ENCODE data around the gene ACOT7. TPM values are rescaled to one million over a fixed set of nuclear protein-coding genes. Genes with fewer than 3 reads are reported as not detected.
"Not testable (repeated sequence)": the region's sequence is repeated elsewhere in the genome, so short reads cannot be mapped to it uniquely, and the experiment has no call there.

ACOT7 gene
- total RNA-seq, 1 donor from 2014 or later: 80.3 TPM

DNA sequence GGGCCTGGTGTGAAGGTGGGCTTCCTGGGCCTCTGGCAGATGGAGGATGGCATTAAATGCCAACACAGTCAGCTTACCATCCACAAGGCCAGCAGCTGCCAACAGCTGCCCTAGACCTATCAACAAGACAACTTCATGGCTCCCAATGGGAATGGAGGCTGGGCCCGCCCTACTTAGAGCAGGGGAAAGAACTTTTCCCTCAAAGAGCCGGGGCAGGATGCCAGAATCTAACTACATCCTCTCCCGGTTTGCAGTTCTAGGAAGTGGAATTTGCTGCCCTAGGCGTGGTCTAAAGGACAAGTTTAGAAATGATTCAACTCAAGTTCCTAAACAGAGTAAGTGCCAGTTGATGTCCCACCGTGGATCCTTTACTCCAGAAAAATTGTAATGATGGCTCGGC is 170.9 kb downstream of the ACOT7 start:
- TF ChIP-seq, protein P1, sequence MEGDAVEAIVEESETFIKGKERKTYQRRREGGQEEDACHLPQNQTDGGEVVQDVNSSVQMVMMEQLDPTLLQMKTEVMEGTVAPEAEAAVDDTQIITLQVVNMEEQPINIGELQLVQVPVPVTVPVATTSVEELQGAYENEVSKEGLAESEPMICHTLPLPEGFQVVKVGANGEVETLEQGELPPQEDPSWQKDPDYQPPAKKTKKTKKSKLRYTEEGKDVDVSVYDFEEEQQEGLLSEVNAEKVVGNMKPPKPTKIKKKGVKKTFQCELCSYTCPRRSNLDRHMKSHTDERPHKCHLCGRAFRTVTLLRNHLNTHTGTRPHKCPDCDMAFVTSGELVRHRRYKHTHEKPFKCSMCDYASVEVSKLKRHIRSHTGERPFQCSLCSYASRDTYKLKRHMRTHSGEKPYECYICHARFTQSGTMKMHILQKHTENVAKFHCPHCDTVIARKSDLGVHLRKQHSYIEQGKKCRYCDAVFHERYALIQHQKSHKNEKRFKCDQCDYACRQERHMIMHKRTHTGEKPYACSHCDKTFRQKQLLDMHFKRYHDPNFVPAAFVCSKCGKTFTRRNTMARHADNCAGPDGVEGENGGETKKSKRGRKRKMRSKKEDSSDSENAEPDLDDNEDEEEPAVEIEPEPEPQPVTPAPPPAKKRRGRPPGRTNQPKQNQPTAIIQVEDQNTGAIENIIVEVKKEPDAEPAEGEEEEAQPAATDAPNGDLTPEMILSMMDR (conservative IDR thresholded peaks at IDR 0.05; ENCODE audit: low read depth, low read length): no peak
- no peak for DNase-seq (ENCODE audit: low read depth)
- no peak overlapping the region for H3K4me3 ChIP-seq (ENCODE audit: low read depth, low read length)

DNA sequence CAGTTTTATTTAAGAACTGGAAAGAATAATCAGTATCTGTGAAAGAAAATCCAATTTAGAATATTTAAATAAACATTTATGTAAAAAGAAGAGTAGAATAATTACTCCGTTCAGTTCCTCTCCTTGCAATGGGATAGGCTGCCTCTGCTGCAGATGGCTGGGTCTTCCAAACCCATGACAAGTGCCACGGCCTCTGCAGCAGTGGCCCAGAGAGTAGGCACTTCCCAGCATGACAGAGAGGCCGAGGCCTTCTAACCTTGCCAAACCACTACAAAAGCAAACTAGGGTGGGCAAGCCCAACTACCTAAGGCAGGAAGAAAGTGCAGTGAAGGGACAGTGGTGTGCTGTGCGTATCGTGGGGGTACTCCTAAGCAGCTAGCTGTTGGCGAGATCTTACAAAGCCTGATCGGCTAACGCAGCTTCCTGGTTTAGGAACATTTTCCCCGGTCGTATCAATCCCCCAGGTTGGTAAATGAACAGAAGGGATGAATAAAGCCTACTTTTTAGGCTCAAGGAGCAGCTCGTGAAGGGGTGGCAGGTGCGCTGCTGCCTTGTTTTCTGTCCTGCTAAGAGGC is 172.3 kb downstream of the ACOT7 start:
- TF ChIP-seq, protein P1 (conservative IDR thresholded peaks at IDR 0.05; ENCODE audit: low read depth, low read length): no peak
- no peak overlapping the region for H3K4me3 ChIP-seq (ENCODE audit: low read depth, low read length)
- DNase-seq (ENCODE audit: low read depth): no peak

DNA sequence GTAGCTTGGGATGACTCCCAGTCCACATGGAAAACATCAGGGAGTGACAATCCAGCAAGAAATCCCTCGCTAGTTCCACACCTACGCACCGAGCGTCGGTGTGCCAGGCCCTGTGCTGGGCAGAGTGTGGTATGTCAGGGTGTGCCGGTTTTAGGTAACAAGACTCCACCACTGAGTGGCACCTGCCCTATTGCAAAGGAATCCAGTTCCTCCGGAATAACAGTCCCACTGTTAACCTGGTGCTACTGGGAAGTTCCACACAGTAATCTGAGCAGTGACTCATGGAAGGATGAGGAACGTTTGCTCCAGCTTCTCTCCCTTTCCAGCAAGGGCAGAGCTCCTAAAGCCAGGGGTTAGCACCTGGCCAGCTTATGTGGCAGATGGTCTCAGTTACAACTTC is 173.3 kb downstream of the ACOT7 start:
- no peak for DNase-seq (ENCODE audit: low read depth)
- no peak overlapping the region for H3K4me3 ChIP-seq (ENCODE audit: low read depth, low read length)
- TF ChIP-seq, protein P1 (conservative IDR thresholded peaks at IDR 0.05; ENCODE audit: low read depth, low read length): no peak

DNA sequence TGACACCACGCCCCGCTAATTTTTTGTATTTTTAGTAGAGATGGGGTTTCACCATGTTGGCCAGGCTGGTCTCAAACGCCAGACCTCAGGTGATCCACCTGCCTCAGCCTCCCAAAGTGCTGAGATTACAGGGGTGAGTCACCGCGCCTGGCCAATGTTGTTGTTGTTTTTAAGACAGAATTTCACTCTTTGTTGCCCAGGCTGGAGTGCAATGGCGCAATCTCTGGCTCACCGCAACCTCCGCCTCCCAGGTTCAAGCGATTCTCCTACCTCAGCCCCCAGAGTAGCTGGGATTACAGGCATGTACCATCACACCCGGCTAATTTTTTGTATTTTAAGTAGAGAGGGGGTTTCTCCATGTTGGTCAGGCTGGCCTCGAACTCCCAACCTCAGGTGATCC is 173.9 kb downstream of the ACOT7 start:
- DNase-seq (ENCODE audit: low read depth); H3K4me3 ChIP-seq (ENCODE audit: low read depth, low read length): not testable (repeated sequence)

DNA sequence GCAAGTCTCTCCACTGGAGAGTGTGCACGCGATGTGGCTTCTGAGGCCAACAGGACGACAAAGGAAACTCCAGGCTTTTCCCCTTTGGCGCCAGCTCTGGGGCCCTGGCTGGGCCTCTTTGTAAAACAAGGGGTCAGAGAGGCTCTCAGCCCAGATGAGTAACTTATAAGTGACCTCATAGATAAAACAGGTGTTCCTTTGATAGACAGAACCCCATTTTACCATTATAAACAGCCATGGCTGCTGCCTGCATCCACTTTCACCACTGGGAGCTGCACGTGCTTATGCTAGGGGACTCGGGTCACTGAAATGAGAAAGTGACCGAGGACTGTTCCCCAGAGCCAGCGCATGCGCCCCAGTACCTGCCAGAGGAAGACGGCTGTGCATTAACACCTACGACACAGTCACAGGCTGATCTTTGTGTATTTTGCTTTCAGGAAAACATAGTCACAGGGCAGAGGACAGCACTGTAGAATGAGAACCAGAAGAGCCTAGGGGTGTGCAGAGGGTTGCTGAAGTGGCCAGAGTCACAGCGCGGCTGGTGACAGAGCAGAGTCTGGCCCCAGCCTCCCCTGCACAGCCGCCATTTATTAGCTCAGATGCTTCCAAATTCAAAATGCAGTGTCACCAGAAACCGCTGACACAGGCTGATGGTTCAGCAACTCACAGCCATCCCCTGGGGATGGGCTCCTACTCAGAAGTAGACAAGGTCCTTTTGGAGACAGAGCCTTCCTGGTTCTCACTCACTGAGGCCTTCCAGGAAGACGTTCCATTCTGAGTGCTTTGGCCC is 175.0 kb downstream of the ACOT7 start:
- TF ChIP-seq, protein P1 (conservative IDR thresholded peaks at IDR 0.05; ENCODE audit: low read depth, low read length): no peak
- no peak overlapping the region for H3K4me3 ChIP-seq (ENCODE audit: low read depth, low read length)
- DNase-seq (ENCODE audit: low read depth): no peak

Other genes starting within 250 kb of the ACOT7 start
- under 0.01 TPM in 1 of 2 replicates, not detected in the other for gene CHD5, start 213.4 kb downstream of the ACOT7 start, total RNA-seq
- 202 and 341 TPM in 2 replicates for gene RPL22, start 194.2 kb downstream of the ACOT7 start, total RNA-seq
- gene RNF207, start 187.6 kb downstream of the ACOT7 start, total RNA-seq: 16.9 and 32.1 TPM in 2 replicates
- gene ICMT, start 157.8 kb downstream of the ACOT7 start, total RNA-seq: 75.0 and 119 TPM in 2 replicates
- gene HES3, start 149.6 kb downstream of the ACOT7 start, total RNA-seq: not detected in 2 replicates
- gene GPR153, start 132.7 kb downstream of the ACOT7 start, total RNA-seq: 2.2 and 6.4 TPM in 2 replicates
- gene HES2, start 26.2 kb upstream of the ACOT7 start, total RNA-seq: 3.0 and 6.2 TPM in 2 replicates
- not detected in 2 replicates for gene ESPN, start 31.0 kb upstream of the ACOT7 start, total RNA-seq
- gene TNFRSF25, start 72.4 kb upstream of the ACOT7 start, total RNA-seq: 9.6 and 30.4 TPM in 2 replicates
- gene PLEKHG5, start 97.9 kb upstream of the ACOT7 start, total RNA-seq: 17.4 and 23.3 TPM in 2 replicates
- 18.5 and 24.7 TPM in 2 replicates for gene NOL9, start 160.7 kb upstream of the ACOT7 start, total RNA-seq
- not detected in 2 replicates for gene TAS1R1, start 161.5 kb upstream of the ACOT7 start, total RNA-seq
- gene ZBTB48, start 186.2 kb upstream of the ACOT7 start, total RNA-seq: 5.7 and 14.2 TPM in 2 replicates
- 28.1 and 40.1 TPM in 2 replicates for gene KLHL21, start 209.1 kb upstream of the ACOT7 start, total RNA-seq
- 5.5 and 7.2 TPM in 2 replicates for gene PHF13, start 220.0 kb upstream of the ACOT7 start, total RNA-seq
- gene THAP3, start 231.1 kb upstream of the ACOT7 start, total RNA-seq: 15.8 and 24.0 TPM in 2 replicates

All from epithelial cell of proximal tubule (primary cell).